HK-2 (cell line): ENCODE results near the gene NR1H2.
A peak's percentile ranks its signal among the peaks of the same experiment; 100 is the strongest.
"Not testable (repeated sequence)": the region's sequence is repeated elsewhere in the genome, so short reads cannot be mapped to it uniquely, and the experiment has no call there.

Experiments
- DNase-seq: peaks from one replicate; pipeline ENCODE4 v3.0.0-alpha.2; 2018; ENCODE audit not compliant: unreplicated experiment

NR1H2 gene

DNA sequence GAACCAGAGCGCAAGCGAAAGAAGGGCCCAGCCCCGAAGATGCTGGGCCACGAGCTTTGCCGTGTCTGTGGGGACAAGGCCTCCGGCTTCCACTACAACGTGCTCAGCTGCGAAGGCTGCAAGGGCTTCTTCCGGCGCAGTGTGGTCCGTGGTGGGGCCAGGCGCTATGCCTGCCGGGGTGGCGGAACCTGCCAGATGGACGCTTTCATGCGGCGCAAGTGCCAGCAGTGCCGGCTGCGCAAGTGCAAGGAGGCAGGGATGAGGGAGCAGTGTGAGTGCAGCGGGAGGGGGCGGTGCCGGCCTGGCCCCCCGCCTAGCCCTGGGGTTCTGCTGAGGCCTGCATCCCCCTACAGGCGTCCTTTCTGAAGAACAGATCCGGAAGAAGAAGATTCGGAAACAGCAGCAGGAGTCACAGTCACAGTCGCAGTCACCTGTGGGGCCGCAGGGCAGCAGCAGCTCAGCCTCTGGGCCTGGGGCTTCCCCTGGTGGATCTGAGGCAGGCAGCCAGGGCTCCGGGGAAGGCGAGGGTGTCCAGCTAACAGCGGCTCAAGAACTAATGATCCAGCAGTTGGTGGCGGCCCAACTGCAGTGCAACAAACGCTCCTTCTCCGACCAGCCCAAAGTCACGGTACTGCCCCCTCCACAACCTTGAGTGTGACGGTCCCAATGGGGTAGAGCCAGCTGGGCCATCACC, 2.1 kb downstream of the NR1H2 start:
- DNase-seq: no peak

DNA sequence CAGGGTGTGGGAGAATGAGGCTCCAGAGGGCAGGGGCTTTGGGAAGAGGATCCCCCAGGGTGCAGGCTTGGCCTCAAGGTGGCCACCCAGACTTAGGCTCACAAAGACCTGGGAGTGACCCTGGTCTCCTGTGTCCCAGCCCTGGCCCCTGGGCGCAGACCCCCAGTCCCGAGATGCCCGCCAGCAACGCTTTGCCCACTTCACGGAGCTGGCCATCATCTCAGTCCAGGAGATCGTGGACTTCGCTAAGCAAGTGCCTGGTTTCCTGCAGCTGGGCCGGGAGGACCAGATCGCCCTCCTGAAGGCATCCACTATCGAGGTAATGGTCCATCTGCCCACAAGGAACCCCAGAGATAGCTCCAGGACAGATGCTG, 2.6 kb downstream of the NR1H2 start:
- no peak for DNase-seq

DNA sequence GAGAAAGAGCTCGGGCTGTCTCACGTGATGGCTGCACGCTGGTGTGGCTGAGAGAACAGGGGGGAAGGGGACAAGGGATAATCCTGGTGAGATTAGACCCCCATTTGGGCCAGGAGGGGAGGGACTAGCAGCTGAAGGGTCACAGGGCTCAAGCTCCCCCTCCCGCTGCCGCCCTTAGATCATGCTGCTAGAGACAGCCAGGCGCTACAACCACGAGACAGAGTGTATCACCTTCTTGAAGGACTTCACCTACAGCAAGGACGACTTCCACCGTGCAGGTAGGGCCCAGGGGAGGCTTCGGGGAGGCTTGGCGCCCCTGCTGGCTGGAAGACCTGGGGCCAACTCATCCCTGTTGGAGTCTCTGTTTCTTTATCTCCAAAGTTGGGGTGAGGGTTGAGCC, 3.3 kb downstream of the NR1H2 start:
- DNase-seq: no peak

DNA sequence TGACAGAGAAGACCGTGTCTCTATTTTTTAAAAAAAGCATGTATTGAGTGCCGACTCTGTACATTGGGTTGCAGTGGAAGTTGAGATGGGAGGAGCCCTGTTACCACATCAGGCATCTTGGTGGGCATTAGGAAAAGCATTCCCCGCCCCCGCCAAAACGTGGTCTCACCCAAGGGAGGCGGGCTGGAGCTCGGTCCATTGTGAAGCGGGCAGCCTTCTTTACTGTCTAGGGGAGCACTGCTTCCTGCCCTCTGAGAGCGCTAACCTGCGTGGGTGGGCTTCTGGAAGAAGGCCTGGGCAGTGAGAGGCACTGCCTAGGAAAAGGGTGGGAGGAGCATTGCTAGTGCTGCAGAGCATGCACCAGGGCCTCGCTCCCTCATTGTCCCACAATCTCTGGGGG, 3.9 kb downstream of the NR1H2 start:
- DNase-seq: no peak

DNA sequence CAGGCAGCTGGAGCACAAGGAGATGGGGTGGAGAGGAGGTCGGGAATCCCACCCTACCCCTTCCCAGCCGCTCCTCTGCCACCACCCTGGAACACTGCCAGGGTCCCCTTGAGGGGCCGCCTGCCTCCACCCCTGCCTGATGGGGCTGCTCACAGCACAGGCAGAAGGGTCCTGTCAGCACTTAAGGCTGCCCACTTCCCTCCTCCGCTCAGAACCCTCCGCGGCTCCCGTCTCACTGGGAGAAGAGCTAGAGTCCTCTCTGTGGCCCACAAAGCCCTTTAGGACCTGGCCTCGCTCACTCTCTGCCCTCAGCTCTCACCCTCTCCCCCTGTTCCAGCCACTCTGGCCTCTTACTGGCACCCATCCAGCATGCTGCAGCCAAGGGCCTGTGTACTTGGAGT, 4.5 kb downstream of the NR1H2 start:
- DNase-seq: no peak

DNA sequence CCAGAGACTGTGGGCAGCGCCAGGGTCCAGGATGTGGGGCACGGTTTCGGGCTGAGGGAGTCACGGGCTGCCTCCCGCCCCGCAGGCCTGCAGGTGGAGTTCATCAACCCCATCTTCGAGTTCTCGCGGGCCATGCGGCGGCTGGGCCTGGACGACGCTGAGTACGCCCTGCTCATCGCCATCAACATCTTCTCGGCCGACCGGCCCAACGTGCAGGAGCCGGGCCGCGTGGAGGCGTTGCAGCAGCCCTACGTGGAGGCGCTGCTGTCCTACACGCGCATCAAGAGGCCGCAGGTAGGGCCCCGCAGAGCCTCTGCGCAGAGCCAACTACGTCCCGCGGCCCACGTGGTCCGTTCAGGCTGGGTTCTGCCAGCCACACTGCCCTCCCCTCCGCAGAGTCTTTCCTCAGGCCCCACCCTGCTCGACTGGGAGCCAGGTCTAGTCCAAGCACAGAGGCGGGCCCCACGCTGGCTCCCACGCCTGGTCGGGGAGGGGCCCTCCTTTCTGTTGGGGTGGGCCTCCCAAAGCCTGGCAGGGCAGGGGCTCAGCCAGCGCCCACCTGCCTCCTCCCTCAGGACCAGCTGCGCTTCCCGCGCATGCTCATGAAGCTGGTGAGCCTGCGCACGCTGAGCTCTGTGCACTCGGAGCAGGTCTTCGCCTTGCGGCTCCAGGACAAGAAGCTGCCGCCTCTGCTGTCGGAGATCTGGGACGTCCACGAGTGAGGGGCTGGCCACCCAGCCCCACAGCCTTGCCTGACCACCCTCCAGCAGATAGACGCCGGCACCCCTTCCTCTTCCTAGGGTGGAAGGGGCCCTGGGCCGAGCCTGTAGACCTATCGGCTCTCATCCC, 5.8 kb downstream of the NR1H2 start:
- DNase-seq: no peak

DNA sequence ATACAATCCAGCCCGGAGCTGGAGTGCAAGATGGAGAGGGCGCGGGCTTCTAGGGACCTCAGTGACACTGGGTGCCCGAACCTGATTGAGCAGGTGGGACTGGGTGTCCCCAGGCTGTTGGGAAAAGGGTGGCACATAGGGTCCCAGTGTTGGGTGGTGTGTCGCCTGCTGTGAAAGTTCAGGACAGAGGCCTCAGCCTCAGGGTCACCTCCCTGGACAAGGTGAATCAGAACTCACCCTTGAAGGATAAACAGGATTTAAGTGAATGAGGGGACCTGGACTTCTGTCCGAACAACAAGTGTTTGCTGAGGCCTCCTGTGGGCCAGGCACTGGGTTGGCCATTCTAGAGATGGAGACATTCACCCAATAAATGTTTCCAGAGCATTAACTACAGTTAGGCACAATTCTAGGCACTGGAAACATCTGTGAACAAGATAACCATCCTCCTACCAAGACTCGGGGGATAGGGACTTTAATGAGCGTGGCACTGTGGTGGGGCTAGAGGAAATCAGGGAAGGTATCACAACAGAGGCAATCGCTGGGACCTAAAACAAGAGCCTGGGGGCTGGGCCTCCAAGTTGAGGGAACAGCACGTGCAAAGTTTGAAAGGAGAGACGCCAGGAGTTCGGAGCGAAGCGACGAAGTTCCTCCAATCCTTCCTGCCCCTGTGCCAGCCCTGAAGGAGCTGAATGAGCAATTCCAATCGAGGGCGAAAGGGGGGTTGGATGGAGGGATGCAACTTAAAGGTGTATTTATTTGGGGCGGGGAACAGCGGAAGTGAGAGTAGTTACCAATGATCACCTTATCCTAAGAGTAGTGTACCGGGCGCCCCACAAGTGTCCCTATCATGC, 7.0 kb downstream of the NR1H2 start:
- no peak for DNase-seq

DNA sequence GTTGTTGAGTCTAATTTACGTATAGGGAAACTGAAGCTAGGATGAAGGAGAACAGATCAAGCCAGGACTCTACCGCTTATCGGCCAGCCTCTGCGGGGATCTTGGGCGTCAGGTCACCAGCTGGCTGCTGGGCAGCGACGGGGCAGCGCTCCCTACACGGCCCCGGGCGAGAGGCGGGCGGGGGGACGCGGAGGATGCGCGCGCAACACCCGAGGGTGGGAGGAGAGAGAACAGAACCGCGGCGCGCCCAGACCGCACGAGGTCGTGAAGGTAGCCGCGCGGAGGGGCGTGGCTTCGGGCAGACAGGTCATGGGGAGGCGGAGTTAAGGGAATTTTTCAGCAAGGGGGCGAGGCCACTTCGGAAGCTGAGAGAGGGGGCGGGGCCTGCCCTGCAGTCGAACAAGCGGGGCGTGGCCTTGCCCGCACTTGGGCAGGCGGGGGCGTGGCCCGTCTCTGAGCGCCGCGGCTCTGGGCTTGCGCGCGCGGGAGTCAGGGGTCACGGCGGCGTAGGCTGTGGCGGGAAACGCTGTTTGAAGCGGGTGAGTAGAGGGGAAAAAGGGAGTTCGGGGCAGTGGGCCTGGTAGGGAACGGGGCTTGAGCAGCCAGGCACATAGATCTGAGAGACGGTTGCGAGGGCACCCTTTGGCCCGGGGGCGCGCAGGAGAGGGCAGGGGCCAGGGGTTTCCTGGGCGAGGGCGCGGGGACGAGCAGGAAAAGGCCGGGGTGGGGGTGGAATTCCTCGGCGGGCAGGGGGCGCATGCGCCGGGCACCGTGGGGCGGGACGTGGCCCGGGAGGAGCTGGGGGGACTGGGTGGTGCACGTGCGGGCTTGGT, 7.8 kb downstream of the NR1H2 start, which contains the start of gene POLD1:
Gene POLD1 (plus strand): TSS at position 496 of the 833 bp plus-strand sequence. CDS start 14,505 bp downstream, outside the sequence.
- peak; percentile 99 for DNase-seq

DNA sequence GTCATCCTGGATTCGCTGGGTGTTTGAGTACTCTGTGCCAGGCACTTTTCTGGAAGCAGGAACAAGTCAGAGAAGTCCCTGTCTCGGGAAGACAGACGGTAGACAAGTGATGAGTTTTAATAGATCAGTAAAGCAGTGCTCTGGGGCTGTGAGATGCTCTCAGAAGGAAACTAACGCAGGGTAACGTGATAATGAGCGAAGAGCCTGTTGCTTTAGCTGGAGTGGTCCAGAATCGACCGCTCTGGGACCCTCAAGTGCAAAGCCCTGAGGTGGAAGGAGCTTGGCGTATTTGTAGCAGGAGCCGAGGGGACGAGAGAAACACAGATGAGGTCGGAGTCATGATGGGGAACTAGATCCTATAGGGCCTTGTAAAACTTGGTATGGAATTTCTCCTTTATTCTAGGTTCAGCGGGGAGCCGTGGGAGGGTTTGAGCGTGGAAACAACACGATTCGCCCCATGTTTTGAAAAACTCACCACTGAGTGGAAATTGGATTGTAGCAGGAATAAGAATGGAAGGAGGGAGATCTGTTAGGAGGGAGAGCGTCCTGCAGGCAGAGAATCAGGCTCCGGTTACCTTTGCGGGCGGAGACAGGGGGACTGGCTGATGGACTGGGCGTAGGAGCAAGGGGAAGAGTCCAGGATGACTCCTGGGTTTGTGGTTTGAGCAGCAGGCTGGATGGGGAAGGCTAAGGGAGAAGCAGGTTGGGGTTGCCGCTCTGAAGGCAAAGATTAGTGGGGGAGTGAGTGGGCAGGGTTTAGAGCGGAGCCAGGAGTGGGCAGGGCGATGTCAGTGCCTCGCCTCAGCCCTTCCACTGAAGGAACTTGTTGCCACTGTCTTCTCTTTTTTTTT, 8.7 kb downstream of the NR1H2 start:
- no peak for DNase-seq

DNA sequence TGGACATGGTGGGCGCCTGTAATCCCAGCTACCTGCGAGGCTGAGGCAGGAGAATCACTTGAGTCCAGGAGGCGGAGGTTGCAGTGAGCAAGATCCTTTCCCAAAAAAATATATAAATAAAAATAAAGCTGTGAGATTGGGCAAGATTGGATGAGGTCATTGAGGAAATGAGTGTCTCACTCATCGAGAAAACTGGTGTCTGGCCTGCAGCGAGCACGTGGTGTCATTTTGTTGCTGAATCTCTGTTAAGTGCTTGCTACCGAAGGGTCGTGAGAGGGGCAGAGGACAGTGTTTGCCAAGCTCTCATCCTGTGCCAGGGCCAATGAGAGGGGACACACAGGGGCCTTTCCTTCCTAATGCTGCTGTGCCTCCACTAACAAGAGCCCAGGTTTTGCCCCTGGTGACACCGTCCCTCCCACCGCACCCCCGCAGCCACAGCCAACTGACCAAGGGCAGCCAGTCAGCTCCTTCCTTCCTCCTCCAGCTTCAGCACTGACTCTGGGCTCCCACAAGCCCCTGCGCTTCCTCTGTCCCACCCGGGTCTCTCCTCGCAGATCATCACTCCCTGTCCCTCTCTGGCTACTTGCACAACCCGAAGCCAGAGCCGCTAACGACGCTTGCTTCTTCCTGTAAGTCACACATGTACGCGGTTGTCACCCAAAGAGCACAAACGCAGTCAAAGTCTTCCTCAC, 11.1 kb downstream of the NR1H2 start:
- no peak for DNase-seq

DNA sequence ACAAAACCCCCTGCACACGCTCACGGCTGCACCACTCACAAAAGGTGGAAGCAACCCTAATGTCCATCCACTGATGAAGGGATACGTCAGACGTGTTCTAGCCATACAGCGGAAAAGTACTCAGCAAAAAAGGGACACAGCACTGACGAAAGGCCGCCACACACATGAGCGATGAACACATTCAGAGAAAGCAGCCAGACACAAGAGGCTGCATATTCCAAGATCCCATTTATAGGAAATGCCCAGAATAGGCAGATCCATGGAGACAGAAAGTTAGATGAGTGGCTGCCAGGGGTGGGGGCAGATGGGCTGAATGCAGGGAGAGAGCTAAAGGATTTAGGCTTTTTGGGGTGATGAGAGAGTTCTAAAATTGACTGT, 11.6 kb downstream of the NR1H2 start:
- DNase-seq: no peak

DNA sequence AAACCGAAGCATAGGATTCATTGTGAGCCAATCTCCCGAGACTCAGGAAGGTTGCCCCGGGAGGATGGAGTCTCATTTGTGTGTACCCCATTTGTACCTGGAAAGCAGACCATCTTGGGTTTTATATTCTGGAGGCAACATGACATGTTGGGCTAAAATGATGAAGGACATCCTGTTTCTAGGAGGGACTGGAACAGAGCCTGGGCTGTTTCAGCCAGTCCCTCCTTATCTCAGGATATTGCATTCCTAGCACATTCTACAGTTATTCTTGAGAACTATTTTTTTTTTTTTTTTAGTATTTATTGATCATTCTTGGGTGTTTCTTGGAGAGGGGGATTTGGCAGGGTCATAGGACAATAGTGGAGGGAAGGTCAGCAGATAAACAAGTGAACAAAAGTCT, 14.0 kb downstream of the NR1H2 start:
- not testable (repeated sequence) for DNase-seq

DNA sequence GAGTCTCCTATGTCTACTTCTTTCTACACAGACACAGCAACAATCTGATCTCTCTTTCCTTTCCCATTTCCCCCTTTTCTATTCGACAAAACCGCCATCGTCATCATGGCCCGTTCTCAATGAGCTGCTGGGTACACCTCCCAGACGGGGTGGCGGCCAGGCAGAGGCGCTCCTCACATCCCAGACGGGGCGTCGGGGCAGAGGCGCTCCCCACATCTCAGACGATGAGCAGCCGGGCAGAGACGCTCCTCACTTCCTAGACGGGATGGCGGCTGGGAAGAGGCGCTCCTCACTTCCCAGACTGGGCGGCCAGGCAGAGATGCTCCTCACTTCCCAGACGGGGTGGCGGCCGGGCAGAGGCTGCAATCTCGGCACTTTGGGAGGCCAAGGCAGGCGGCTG, 14.7 kb downstream of the NR1H2 start:
- DNase-seq: not testable (repeated sequence)

DNA sequence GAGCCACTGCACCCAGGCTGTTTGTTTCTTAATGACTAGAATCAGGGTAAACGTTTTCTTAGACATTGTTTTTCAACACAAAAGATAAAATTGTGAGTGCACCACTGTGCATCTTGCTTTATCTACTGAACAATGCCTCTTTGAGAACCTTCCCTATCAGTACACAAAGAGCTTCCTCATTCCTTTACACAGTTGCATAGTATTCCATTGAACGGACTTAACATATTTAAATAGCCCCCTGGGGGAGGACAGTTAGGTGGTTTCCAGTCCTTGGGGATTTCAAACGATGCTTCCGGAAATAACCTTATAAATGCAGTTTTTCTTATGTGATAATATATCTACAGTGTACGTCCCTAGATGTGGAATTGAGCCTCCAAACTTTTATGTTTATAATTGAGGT, 16.5 kb downstream of the NR1H2 start:
- DNase-seq: no peak

DNA sequence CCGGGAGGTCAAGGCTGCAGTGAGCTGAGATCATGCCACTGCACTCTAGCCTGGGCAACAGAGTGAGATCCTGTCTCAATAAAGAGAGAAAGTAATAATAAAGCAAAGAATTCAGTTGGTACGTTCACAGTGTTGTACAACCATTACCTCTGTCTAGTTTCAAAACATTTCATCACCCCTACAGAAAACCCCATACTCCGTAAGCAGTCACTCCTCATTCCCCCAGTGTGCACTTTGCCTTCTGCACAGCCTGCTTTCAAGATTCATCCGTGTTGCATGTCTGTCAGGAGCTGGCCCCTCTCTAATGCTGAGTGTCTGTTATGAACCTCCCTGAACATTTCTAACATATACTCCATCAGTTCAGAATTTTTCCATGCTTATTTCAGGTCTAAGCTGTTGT, 17.3 kb downstream of the NR1H2 start:
- DNase-seq: no peak

DNA sequence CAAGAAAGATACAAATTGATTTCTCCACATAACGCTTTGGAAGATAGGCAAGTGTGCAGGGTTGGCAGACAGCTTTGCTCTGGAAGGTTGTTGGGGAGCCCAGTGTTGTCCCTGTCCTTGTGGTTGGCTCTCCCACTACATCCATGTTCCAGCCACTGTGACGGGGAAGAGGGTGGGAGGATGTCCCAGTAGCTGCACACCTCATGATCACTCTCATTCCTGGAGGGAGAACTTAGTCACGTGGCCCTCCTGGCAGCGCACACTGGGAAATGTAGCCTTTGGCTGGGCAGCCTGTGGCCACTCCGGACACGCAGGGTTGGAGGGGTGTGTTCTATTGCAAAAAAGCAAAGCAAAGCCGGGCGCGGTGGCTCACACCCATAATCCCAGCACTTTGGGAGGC, 17.8 kb downstream of the NR1H2 start:
- DNase-seq: no peak

DNA sequence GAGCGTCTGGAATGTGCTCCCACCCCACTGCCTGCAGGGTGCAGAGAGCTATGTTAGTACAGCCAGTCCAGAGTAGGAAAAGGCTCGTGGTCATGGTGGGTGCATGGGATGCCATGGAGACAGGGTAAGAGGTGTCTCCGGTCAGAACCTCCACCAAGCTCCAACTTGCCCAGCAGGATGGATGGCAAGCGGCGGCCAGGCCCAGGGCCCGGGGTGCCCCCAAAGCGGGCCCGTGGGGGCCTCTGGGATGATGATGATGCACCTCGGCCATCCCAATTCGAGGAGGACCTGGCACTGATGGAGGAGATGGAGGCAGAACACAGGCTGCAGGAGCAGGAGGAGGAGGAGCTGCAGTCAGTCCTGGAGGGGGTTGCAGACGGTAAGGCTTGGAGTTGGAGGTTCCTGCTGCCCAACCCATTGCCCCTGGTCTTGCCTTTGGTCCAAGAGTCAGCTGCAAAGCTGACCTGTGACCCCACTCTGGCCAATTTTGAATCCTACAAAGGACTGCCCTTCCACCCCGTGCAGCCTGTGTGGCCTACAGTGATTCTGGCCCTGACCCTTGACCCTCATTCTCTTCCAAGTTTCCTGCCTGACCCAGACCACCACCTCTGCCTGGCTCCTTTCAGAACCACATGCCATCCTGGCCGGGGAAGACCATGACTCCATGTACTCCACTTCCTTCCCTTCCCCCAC, 22.6 kb downstream of the NR1H2 start:
- no peak for DNase-seq

DNA sequence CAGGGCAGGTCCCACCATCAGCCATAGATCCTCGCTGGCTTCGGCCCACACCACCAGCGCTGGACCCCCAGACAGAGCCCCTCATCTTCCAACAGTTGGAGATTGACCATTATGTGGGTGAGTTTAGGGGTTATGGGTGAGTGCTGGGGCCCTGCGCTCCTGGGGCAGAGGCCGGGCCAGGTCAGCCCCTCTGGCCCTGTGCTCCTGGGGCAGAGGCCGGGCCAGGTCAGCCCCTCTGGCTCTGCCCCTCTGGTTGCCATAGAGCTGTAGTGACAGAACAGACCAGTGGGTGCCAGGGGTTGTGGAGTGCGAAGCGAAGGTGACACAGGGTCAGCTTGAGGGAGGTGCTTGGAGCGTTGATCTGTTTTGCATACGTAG, 23.1 kb downstream of the NR1H2 start:
- DNase-seq: no peak
